B cell (primary cell): ENCODE measurements around the gene TCIRG1. TPM values are rescaled to one million over a fixed set of nuclear protein-coding genes. Genes with fewer than 3 reads are reported as not detected.

Experiments
- ATAC-seq: fragments of 200-7000 bp; cut with Tn5 transposase; one replicate; pipeline ENCODE4 v1.10.0; 2021; ENCODE audit warnings: low read depth, mild to moderate bottlenecking, moderate number of reproducible peaks, moderate library complexity
- CTCF ChIA-PET: fragments of 350-600 bp; sonication (Branson Sonifier 250); formaldehyde crosslinking; loops from one replicate; lab custom pipeline; 2021; ENCODE audit warnings: antibody characterized with exemption, inconsistent platforms; lab: Charles Lee
- POLR2A ChIA-PET: fragments of 350-600 bp; sonication (Branson Sonifier 250); formaldehyde crosslinking; loops from one replicate; lab custom pipeline; 2021; ENCODE audit warnings: antibody characterized with exemption; lab: Charles Lee
- DNase-seq: peaks from one replicate; pipeline ENCODE4 v3.0.0; 2013
- H2AFZ ChIP-seq: 2 replicates; pipeline ENCODE4 v1.6.1; 2012; ENCODE audit warnings: mild to moderate bottlenecking, low read depth, low read length; ENCODE audit not compliant: insufficient read depth, poor library complexity, severe bottlenecking
- H3K27ac ChIP-seq, 2 donors: 1 replicate in 1 of 2; 2 replicates in 1 of 2; pipeline ENCODE4 v1.5.1; 2012 to 2013; ENCODE audit warnings: low read length in 2 of 2, mild to moderate bottlenecking in 2 of 2, moderate library complexity in 1 of 2
- H3K27me3 ChIP-seq, 4 experiments: fragments of 200-600 bp in 1 of 4; sonication (generic) in 1 of 4; replicated peaks in 1 of 4; 1 replicate in 2 of 4; 2 replicates in 2 of 4; pipeline versions ENCODE4 v1.6.1 to v1.7.0; 2013 to 2016; ENCODE audit warnings: low read length in 3 of 4, mild to moderate bottlenecking in 2 of 4, mixed read lengths in 1 of 4, moderate library complexity in 1 of 4; ENCODE audit not compliant: insufficient read depth in 4 of 4, control insufficient read depth in 3 of 4; ENCODE audit errors: control extremely low read depth in 1 of 4
- H3K36me3 ChIP-seq, 2 experiments: replicated peaks in 1 of 2; 1 replicate in 1 of 2; 2 replicates in 1 of 2; pipeline versions ENCODE4 v1.6.1 to v1.7.1; 2013; ENCODE audit warnings: low read length in 1 of 2; ENCODE audit not compliant: insufficient read depth in 2 of 2, control insufficient read depth in 1 of 2; ENCODE audit errors: control extremely low read depth in 1 of 2, extremely low read depth in 1 of 2
- H3K4me1 ChIP-seq, 2 donors: fragments of 200-600 bp in 1 of 2; sonication (generic) in 1 of 2; 1 replicate in 1 of 2; 2 replicates in 1 of 2; pipeline versions ENCODE4 v1.5.1 to v1.6.1; 2013 to 2017; ENCODE audit warnings: low read length in 2 of 2; ENCODE audit not compliant: control insufficient read depth in 2 of 2, insufficient read depth in 2 of 2
- H3K4me2 ChIP-seq: replicated peaks from 2 replicates; pipeline ENCODE3; 2012; ENCODE audit warnings: mild to moderate bottlenecking, low read depth, low read length; ENCODE audit not compliant: poor library complexity, severe bottlenecking
- H3K4me3 ChIP-seq, 5 experiments: fragments of 200-600 bp in 1 of 5; sonication (generic) in 1 of 5; 1 replicate in 3 of 5; 2 replicates in 2 of 5; pipeline versions ENCODE4 v1.5.1 to v1.7.0; 2011 to 2016; ENCODE audit warnings: low read length in 4 of 5, mild to moderate bottlenecking in 4 of 5, low read depth in 2 of 5, control low read depth in 1 of 5, moderate library complexity in 1 of 5; ENCODE audit not compliant: insufficient read depth in 1 of 5; ENCODE audit errors: control extremely low read depth in 1 of 5, extremely low read depth in 1 of 5
- H3K79me2 ChIP-seq: fragments of 200-600 bp; sonication (generic); one replicate; pipeline ENCODE4 v1.6.0; 2016; ENCODE audit warnings: low read length; ENCODE audit not compliant: control insufficient read depth, insufficient read depth
- H3K9ac ChIP-seq: fragments of 200-600 bp; sonication (generic); 2 replicates; pipeline ENCODE4 v1.6.1; 2017; ENCODE audit warnings: mild to moderate bottlenecking, low read length, moderate library complexity
- H3K9me3 ChIP-seq, 3 donors: one replicate each; pipeline versions ENCODE4 v1.6.1 to v1.7.1; 2013; ENCODE audit warnings: low read length in 2 of 3; ENCODE audit not compliant: control insufficient read depth in 2 of 3, insufficient read depth in 1 of 3; ENCODE audit errors: control extremely low read depth in 1 of 3
- H4K20me1 ChIP-seq: 2 replicates; pipeline ENCODE4 v1.6.0; 2012; ENCODE audit warnings: mild to moderate bottlenecking, low read length; ENCODE audit not compliant: insufficient read depth, control insufficient read depth, poor library complexity, severe bottlenecking
- H3K27ac Mint-ChIP-seq: one replicate; pipeline ENCODE4 v1.8.0; 2021; ENCODE audit warnings: mixed read lengths
- H3K27me3 Mint-ChIP-seq: one replicate; pipeline ENCODE4 v1.8.0; 2021; ENCODE audit warnings: mixed read lengths
- H3K4me1 Mint-ChIP-seq: one replicate; pipeline ENCODE4 v1.8.0; 2021; ENCODE audit warnings: mixed read lengths
- H3K4me3 Mint-ChIP-seq: one replicate; pipeline ENCODE4 v1.8.0; 2021; ENCODE audit warnings: mixed read lengths
- H3K9me3 Mint-ChIP-seq: one replicate; pipeline ENCODE4 v1.8.0; 2022; ENCODE audit warnings: mixed read lengths; ENCODE audit not compliant: insufficient read depth
- EZH2 ChIP-seq: IDR thresholded peaks from 2 replicates; pipeline ENCODE4 v1.6.1; 2012; ENCODE audit warnings: borderline replicate concordance, low read depth, mild to moderate bottlenecking, moderate library complexity, low read length; ENCODE audit not compliant: insufficient read depth, poor library complexity, severe bottlenecking
- WGBS: methylation state at CpG from one replicate; pipeline ENCODE4 v1.1.5; 2013; ENCODE audit warnings: missing lambda C conversion rate; ENCODE audit not compliant: insufficient coverage; 5-methylcytosine and 5-hydroxymethylcytosine counted together
- intact Hi-C: fragments of 100-400 bp; cut with micrococcal nuclease; formaldehyde crosslinking; loops from one replicate; pipeline ENCODE4 v1.10.0; 2022
- polyA plus RNA-seq: library from polyadenylated mRNA; depleted of rRNA; stranded (reverse); fragments of >200 nt; gene quantifications from 2 replicates; pipeline ENCODE4 v1.2.3, GENCODE V29; 2012
- total RNA-seq, 2 donors: library from RNA; stranded (reverse); fragments of 120-200 nt in 1 of 2; gene quantifications; 1 replicate in 1 of 2; 2 replicates in 1 of 2; pipeline versions ENCODE4 v1.2.3 to v1.2.4, GENCODE V29; 2013 to 2022
- TF ChIP-seq, protein P1 (sequence below): fragments of 200-600 bp; IDR thresholded peaks from one replicate; pipeline ENCODE4 v1.8.0; 2022; ENCODE audit warnings: antibody characterized with exemption, mild to moderate bottlenecking

The TCIRG1 gene
- total and polyA plus RNA-seq, 2 donors (not counting 1 experiment from before 2014, with no cell fraction given): 305 to 725 TPM

DNA sequence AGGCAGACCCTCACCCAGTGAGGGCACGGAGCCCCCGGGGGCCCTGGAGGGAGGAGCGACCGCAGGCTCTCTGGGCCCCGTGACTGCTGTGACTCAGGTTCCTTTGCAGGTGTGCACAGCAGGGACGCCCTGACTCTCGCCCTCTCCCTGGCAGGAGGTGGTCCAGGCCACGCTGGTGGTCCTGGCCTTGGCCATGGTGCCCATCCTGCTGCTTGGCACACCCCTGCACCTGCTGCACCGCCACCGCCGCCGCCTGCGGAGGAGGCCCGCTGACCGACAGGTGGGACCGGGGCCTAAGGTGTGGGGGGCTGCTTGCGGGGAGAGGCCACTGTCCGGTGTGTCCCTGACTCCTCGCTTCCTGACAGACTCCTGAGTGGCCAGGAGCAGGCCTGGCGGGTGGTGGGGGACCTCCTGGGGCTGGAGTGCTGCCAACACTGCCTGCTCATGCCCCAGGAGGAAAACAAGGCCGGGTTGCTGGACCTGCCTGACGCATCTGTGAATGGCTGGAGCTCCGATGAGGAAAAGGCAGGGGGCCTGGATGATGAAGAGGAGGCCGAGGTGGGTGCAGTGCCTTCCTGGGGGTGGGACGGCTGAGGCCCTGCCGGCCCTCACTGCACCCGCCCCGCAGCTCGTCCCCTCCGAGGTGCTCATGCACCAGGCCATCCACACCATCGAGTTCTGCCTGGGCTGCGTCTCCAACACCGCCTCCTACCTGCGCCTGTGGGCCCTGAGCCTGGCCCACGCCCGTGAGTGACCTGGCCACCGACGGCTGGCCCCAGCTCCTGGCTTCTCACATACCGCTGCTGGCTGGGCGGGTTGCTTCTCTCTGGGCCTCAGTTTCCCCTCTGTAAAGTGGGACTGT, 10.9 kb downstream of the TCIRG1 start:
- H3K27ac Mint-ChIP-seq: no peak overlapping the region
- H3K4me3 Mint-ChIP-seq: no peak overlapping the region
- no peak overlapping the region for H3K27ac ChIP-seq
- H3K9me3 ChIP-seq: no peaks in the 10 kb centered on the region
- ChIA-PET POLR2A (no interaction called here), CTCF (no interaction called here)
- WGBS: 96% methylated on average over 40 of the region's 40 CpGs
- no peak overlapping the region for H3K4me2 ChIP-seq
- peaks cover 0 to 58% of the 10 kb centered on the region in 2 experiments for H3K36me3 ChIP-seq
- no peaks in the 10 kb centered on the region for H4K20me1 ChIP-seq
- no peaks in the 10 kb centered on the region for H3K27me3 ChIP-seq
- DNase-seq: no peak
- H3K27me3 Mint-ChIP-seq: no peaks in the 10 kb centered on the region
- H3K9ac ChIP-seq: no peak overlapping the region
- no peak overlapping the region for H2AFZ ChIP-seq
- no peaks in the 10 kb centered on the region for H3K4me1 Mint-ChIP-seq
- intact Hi-C loops: no loop called here
- no peak overlapping the region for H3K4me3 ChIP-seq
- no peaks in the 10 kb centered on the region for H3K79me2 ChIP-seq
- no peaks in the 10 kb centered on the region for H3K4me1 ChIP-seq
- TF ChIP-seq, protein P1, sequence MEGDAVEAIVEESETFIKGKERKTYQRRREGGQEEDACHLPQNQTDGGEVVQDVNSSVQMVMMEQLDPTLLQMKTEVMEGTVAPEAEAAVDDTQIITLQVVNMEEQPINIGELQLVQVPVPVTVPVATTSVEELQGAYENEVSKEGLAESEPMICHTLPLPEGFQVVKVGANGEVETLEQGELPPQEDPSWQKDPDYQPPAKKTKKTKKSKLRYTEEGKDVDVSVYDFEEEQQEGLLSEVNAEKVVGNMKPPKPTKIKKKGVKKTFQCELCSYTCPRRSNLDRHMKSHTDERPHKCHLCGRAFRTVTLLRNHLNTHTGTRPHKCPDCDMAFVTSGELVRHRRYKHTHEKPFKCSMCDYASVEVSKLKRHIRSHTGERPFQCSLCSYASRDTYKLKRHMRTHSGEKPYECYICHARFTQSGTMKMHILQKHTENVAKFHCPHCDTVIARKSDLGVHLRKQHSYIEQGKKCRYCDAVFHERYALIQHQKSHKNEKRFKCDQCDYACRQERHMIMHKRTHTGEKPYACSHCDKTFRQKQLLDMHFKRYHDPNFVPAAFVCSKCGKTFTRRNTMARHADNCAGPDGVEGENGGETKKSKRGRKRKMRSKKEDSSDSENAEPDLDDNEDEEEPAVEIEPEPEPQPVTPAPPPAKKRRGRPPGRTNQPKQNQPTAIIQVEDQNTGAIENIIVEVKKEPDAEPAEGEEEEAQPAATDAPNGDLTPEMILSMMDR: no peak
- TF ChIP-seq EZH2: no peak
- no peak for ATAC-seq
- H3K9me3 Mint-ChIP-seq: no peaks in the 10 kb centered on the region

DNA sequence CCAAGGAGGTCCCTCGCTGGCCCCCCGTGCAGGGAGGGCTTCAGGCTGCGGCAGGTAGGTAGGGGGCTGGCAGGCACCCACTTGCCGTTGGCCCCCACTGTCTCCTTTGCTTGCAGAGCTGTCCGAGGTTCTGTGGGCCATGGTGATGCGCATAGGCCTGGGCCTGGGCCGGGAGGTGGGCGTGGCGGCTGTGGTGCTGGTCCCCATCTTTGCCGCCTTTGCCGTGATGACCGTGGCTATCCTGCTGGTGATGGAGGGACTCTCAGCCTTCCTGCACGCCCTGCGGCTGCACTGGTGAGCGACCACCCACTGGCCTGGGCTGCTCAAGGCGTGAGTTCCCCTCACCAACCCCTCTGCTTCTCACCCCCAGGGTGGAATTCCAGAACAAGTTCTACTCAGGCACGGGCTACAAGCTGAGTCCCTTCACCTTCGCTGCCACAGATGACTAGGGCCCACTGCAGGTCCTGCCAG, 11.6 kb downstream of the TCIRG1 start:
- no peak overlapping the region for H3K9ac ChIP-seq
- no peak overlapping the region for H2AFZ ChIP-seq
- no peak overlapping the region for H3K4me3 ChIP-seq
- TF ChIP-seq EZH2: no peak
- TF ChIP-seq, protein P1: no peak
- no peak overlapping the region for H3K27ac ChIP-seq
- no peak overlapping the region for H3K27ac Mint-ChIP-seq
- H3K9me3 ChIP-seq: no peaks in the 10 kb centered on the region
- no peak overlapping the region for H3K4me3 Mint-ChIP-seq
- WGBS: 95% methylated on average over 17 of the region's 18 CpGs
- ATAC-seq (no peak), DNase-seq (no peak)
- CTCF ChIA-PET: no interaction called here
- no peak overlapping the region for H3K4me2 ChIP-seq
- H3K27me3 Mint-ChIP-seq: no peaks in the 10 kb centered on the region
- H3K36me3 ChIP-seq: peaks cover 0 to 54% of the 10 kb centered on the region in 2 experiments
- H3K79me2 ChIP-seq: no peaks in the 10 kb centered on the region
- H3K9me3 Mint-ChIP-seq: no peaks in the 10 kb centered on the region
- H3K4me1 ChIP-seq: no peaks in the 10 kb centered on the region
- no peaks in the 10 kb centered on the region for H3K4me1 Mint-ChIP-seq
- intact Hi-C loops: no loop called here
- no peaks in the 10 kb centered on the region for H3K27me3 ChIP-seq
- POLR2A ChIA-PET: no interaction called here
- no peaks in the 10 kb centered on the region for H4K20me1 ChIP-seq
